ENCODE results near the gene CARS2. TPM values are rescaled to one million over a fixed set of nuclear protein-coding genes. Genes with fewer than 3 reads are reported as not detected.
"Not testable (repeated sequence)": the region's sequence is repeated elsewhere in the genome, so short reads cannot be mapped to it uniquely, and the experiment has no call there.

The CARS2 gene
- total RNA-seq, 1 experiment from 2014 or later = 24.0 TPM

GRCh38 chr13:110706570-110707372, 855 bp upstream of the CARS2 start:
- no peak for DNase-seq (ENCODE audit: low spot score)

DNA sequence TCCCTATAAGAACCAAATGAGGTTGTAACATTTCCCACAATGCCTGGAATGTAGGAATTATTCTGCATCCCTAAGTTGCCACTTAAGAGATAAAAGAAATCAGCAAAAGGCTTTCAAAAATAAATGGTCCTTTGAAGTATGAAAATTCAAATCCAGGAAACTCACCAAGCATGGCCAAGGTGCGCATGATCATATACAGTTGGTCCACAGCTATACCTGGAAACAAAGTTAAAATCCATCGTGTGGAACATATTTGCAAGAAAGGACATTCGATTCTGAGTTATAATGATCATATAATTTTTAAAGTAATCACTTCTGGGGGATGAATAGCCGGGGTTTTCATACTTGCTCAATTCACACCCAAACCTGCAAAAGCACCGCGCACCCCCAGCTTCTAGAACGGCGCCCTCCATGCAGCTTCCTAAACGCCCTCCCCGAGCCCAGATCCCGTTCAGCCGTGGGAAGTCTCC, 525 bp downstream of the CARS2 start:
- no peak for DNase-seq (ENCODE audit: low spot score)

- DNase-seq (ENCODE audit: low spot score) = no peak
Measured at GRCh38 chr13:110702591-110703526, 3.1 kb downstream of the CARS2 start.

GRCh38 chr13:110702089-110702488, 3.8 kb downstream of the CARS2 start:
- DNase-seq (ENCODE audit: low spot score) = no peak

DNA sequence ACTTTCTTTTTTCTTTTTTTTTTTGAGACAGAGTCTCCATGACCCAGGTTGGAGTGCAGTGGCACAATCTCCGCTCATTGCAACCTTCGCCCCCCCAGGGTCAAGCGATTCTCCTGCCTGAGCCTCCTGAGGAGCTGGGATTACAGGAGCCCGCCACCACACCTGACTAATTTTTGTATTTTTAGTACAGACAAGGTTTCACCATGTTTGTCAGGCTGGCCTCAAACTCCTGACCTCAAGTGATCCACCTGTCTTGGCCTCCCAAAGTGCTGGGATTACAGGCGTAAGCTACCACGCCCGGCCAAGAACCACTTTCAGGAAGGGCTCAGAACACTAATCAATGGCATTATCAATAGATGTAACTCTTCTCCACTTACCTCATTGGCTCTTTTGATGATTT, 4.9 kb downstream of the CARS2 start:
- DNase-seq (ENCODE audit: low spot score) = not testable (repeated sequence)

DNA sequence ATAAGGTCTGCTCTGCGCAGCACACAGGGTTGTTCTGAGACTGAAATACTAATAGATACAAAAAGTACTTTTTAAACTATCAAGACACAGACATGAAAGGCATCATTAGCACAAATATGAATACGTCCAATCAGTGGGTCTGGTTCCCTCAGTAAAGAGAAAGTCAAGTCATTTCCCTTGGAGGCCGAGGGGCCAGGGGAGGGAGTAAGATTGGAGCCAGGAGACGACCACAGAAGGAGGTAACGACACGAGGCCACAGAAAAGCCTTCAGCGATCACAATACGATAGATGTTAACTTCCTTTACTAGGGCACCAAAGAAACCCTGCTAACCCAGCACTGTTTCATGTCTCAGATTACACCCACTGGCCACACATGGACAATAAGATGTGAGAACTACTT, 5.3 kb downstream of the CARS2 start:
- DNase-seq (ENCODE audit: low spot score) = no peak

- DNase-seq (ENCODE audit: low spot score) = no peak
Measured at GRCh38 chr13:110700186-110700585, 5.7 kb downstream of the CARS2 start.

- DNase-seq (ENCODE audit: low spot score) = no peak
Measured at GRCh38 chr13:110699148-110700145, 6.5 kb downstream of the CARS2 start.

DNA sequence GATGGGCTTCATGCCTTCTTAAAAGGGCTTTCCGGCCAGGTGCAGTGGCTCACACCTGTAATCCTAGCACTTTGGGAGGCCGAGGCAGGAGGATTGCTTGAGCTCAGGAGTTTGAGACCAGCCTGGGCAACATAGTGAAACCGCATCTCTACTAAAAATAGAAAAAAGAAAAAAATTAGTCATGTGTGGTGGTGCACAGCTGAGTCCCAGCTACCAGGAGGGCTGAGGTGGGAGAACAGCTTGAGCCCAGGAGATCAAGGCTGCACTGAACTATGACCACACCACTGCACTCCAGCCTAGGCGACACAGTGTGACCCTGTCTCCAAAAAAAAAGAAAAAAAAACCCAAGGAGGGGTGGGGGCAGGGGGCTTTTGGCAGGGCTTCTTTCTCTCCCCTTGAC, 7.2 kb downstream of the CARS2 start:
- no peak for DNase-seq (ENCODE audit: low spot score)

DNA sequence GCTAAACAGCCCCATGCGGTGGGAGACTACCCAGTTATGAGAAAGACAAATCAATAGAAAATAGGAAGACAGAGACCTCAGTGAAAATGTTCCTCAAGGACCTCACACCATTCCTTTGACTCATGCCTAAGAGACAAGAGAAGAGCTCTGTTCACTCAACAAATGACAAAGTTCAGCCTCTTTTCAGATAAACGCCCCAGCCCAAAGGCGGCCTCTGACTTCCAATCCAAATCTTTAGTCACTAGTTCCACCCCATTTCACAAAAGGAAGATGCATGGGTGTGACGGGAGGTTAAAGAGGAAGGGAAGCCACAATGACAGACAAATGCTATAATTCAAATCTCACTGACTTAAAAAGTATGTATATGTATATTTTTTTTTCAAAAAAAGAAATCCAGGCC, 8.1 kb downstream of the CARS2 start:
- no peak for DNase-seq (ENCODE audit: low spot score)

DNA sequence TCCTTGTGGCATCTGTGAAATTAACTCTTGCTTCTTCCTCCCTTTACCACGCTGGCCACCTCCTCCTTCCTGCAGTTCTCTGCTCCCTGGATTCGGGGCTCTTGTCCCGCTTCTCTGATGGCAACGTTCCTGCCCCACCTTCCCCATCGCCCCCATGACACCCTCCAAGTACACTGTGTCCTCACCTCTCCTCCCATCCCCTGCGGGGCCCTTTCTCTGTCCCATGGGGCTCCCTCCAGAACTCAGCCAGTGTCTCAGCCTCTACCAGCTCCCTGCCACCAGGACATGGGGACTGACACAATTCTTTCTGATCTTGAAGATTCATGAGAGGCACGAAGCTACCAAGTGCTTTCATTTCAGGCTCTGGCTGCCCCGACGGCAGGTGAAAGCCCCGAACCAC, 9.1 kb downstream of the CARS2 start:
- no peak for DNase-seq (ENCODE audit: low spot score)

DNA sequence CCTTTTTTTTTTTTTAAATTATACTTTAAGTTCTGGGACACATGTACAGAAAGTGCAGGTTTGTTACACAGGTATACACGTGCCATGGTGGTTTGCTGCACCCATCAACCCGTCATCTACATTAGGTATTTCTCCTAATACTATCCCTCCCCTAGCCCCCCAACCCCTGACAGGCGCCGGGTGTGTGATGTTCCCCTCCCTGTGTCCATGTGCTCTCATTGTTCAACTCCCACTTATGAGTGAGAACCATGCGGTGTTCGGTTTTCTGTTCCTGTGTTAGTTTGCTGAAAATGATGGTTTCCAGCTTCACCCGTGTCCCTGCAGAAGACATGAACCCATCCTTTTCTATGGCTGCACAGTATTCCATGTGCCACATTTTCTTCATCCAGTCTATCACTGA, 10.1 kb downstream of the CARS2 start:
- not testable (repeated sequence) for DNase-seq (ENCODE audit: low spot score)

DNA sequence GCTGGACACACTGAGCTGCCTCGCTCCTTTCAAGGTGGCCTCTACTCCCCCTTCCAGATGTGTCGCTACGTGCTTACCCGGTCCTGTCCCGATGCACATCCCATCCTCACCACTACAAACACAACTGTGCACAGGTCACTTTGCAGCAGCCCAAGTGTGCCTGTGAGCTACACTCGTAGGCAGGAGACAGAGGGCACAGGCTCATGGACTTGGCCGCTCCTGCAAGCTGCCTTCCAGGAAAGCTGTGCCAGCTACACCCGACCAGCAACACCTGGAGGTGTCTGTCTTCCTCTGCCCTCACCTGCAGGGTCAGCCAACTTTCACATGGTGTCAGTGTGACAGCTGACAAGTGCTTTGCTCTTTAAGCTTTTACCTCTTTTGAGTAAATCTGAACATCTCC, 15.4 kb downstream of the CARS2 start:
- DNase-seq (ENCODE audit: low spot score) = no peak

GRCh38 chr13:110689711-110690110, 16.2 kb downstream of the CARS2 start:
- DNase-seq (ENCODE audit: low spot score) = no peak

DNA sequence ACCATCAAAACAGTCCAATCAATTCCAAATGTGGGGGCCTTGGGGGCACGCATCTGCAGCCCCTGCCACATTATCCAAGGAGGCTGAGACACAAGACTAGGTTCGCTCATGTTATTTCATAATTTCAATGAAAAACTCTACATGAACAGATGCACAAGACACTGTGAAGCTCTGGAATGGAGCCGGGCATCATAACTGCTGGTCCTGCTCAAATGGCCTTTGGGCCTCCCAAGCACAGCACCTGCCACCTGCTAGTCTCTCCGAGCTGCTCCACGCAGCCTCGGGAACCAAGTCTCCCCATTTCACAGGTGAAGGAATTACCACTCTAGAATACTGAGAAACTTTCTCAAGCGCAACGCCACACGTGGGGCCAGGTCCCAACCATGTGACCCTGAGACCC, 16.9 kb downstream of the CARS2 start:
- DNase-seq (ENCODE audit: low spot score) = no peak

- DNase-seq (ENCODE audit: low spot score) = no peak
Measured at GRCh38 chr13:110687736-110688135, 18.2 kb downstream of the CARS2 start.

- DNase-seq (ENCODE audit: low spot score) = no peak
Measured at GRCh38 chr13:110685305-110686020, 20.5 kb downstream of the CARS2 start.

DNA sequence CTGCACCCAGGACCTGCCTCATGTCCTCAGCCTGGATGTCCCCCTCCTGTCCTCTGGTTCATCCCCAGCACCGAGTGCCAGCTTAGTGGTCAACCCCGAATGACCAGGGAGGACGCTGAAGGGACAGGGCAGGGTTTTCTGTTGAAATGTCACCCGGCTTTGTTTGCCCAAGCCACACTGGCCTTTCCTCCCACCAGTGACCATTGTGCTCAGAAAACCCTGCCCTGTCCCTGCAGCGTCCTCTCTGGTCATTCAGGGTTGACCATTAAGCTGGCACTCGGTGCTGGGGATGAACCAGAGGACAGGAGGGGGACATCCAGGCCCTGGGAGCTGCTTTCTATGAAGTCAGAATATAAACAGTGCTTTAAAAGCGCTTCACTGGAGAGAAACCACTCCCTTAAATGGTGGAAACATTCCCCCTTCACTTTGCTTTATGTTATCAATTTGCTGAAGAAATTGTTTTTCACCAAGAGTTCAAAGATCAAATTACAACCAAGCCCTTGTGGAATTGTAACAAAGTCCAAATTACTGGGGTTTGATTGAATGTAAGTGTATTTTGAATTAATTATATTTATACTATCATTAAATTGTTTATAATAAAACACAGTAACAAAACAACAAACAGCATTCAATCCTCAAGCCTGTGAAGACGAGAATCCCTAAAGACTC, 21.4 kb downstream of the CARS2 start:
- DNase-seq (ENCODE audit: low spot score) = no peak

DNA sequence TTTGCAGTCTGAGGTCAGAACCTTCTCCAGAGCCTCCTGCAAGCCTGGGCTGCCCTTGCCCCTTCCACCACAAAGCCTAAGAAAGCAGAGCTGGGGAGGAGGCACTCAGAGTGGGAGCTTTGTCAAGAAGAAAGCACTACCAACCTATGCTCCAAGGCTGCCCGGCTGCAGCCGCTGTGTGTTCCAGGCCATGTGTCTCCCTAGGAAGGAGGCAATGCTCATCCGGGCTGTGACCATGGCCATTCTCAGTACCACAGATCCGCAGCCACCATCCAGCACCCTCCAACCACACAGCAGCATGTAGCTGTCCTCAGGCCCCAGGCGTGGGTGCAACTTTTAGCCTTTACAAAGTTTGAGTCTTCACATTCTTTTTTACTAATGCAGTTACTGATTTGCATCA, 22.0 kb downstream of the CARS2 start:
- no peak for DNase-seq (ENCODE audit: low spot score)

- no peak for DNase-seq (ENCODE audit: low spot score)
Measured at GRCh38 chr13:110683203-110683883, 22.6 kb downstream of the CARS2 start.

All from H4 (cell line).